NB4 (cell line): Measurements from ENCODE around the gene NTRK2.

Experiments
- DNase-seq: peaks from one replicate; pipeline ENCODE4 v3.0.0; 2010; ENCODE audit warnings: low read depth
- H3K4me3 ChIP-seq: one replicate; pipeline ENCODE4 v1.5.1; 2011; ENCODE audit warnings: mild to moderate bottlenecking, low read depth, low read length, moderate library complexity
- MYC ChIP-seq: IDR thresholded peaks from 2 replicates; pipeline ENCODE4 v1.6.1; 2011; ENCODE audit warnings: low read depth, low read length
- POLR2A ChIP-seq: IDR thresholded peaks from 2 replicates; pipeline ENCODE4 v1.6.1; 2011; ENCODE audit warnings: mild to moderate bottlenecking; ENCODE audit not compliant: insufficient read length; ENCODE audit errors: extremely low read depth
- TF ChIP-seq, protein P1 (sequence below): IDR thresholded peaks from 2 replicates; pipeline ENCODE4 v1.6.1; 2011; ENCODE audit warnings: low read depth, low read length
- TF ChIP-seq, protein P2 (sequence below): IDR thresholded peaks from one replicate; pipeline ENCODE4 v1.5.1; 2012; ENCODE audit warnings: low read depth, low read length

Gene NTRK2

DNA sequence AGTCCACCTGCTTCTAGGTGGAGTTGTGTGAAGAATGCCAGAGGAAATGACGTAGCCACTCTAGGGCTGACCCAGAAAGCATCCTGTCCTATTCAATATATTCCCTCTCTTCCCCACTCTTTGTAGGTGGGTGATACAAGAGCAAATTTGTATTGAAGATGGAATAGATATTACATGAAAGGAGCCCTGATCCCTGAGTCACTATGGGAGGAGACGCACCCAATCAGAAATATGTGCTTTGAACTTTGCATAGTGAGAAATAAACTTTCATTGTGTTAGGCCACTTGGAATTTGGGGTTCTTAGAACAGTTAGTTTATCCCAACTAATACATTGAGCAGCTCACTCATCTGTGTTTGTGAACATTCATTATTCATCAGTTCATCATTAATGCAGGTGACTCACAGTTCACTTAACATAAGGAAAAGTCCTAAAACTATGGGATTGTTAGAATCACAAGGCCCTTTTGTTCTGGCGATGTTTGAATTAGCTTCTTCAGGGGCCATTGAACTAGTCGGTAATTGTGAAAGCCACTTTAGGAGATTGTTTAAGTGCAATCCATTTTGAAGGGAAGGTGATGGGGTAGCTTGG, 26.9 kb upstream of the NTRK2 start:
- TF ChIP-seq, protein P1, sequence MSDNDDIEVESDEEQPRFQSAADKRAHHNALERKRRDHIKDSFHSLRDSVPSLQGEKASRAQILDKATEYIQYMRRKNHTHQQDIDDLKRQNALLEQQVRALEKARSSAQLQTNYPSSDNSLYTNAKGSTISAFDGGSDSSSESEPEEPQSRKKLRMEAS, result no peak
- TF ChIP-seq, protein P2, sequence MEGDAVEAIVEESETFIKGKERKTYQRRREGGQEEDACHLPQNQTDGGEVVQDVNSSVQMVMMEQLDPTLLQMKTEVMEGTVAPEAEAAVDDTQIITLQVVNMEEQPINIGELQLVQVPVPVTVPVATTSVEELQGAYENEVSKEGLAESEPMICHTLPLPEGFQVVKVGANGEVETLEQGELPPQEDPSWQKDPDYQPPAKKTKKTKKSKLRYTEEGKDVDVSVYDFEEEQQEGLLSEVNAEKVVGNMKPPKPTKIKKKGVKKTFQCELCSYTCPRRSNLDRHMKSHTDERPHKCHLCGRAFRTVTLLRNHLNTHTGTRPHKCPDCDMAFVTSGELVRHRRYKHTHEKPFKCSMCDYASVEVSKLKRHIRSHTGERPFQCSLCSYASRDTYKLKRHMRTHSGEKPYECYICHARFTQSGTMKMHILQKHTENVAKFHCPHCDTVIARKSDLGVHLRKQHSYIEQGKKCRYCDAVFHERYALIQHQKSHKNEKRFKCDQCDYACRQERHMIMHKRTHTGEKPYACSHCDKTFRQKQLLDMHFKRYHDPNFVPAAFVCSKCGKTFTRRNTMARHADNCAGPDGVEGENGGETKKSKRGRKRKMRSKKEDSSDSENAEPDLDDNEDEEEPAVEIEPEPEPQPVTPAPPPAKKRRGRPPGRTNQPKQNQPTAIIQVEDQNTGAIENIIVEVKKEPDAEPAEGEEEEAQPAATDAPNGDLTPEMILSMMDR, result no peak
- TF ChIP-seq POLR2A (no peak), MYC (no peak)
- no peak for DNase-seq
- H3K4me3 ChIP-seq, result no peak overlapping the region

- DNase-seq, result no peak
- H3K4me3 ChIP-seq, result no peak overlapping the region
- TF ChIP-seq, protein P1, result no peak
- TF ChIP-seq, protein P2, result no peak
- no peak for TF ChIP-seq MYC
- no peak for TF ChIP-seq POLR2A
These were observed 21.8 kb upstream of the NTRK2 start for GRCh38 chr9:84647699-84648098.

- H3K4me3 ChIP-seq, result no peak overlapping the region
- TF ChIP-seq, protein P1, result no peak
- TF ChIP-seq MYC, result no peak
- TF ChIP-seq POLR2A, result no peak
- TF ChIP-seq, protein P2, result no peak
- no peak for DNase-seq
These were observed 16.9 kb upstream of the NTRK2 start for GRCh38 chr9:84652496-84653120.

- TF ChIP-seq MYC (no peak), POLR2A (no peak)
- TF ChIP-seq, protein P2, result no peak
- TF ChIP-seq, protein P1, result no peak
- no peak for DNase-seq
- no peak overlapping the region for H3K4me3 ChIP-seq
These were observed 14.1 kb upstream of the NTRK2 start for GRCh38 chr9:84655447-84655846.

DNA sequence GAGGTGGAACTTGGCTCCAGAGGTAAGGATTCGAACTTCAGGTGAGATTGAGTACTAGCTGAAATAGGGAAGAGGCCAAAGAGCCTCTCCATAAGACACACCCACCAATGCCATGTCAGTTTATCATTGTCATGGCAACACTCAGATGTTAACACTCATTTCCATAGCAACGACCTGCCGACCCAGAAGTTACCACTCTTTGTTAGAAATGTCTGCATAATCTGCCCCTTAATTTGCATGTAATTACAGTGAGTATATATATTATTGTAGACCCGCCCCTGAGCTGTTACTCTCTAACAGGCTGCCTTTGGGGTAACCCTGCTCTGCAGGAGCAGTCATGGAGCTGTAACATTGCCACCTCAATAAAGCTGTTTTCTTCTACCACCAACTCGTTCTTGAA, 10.2 kb upstream of the NTRK2 start:
- no peak overlapping the region for H3K4me3 ChIP-seq
- TF ChIP-seq, protein P1, result no peak
- TF ChIP-seq POLR2A, result no peak
- TF ChIP-seq, protein P2, result no peak
- no peak for TF ChIP-seq MYC
- DNase-seq, result no peak
